Left lobe of liver (tissue), 2 donors: Measurements from ENCODE around the gene SLC38A11. TPM values are rescaled to one million over a fixed set of nuclear protein-coding genes. Genes with fewer than 3 reads are reported as not detected.
A peak's percentile ranks its signal among the peaks of the same experiment; 100 is the strongest.
"Not testable (repeated sequence)": the region's sequence is repeated elsewhere in the genome, so short reads cannot be mapped to it uniquely, and the experiment has no call there.

Experiments
- ATAC-seq: fragments of 200-7000 bp; cut with Tn5 transposase; one replicate; pipeline ENCODE4 v1.9.1; 2020; ENCODE audit warnings: mild to moderate bottlenecking, moderate library complexity
- DNase-seq: peaks from one replicate; pipeline ENCODE4 v3.0.0-alpha.2; 2020; ENCODE audit warnings: low spot score
- total RNA-seq: library from RNA; stranded (reverse); gene quantifications from one replicate; pipeline ENCODE4 v1.2.1, GENCODE V29; 2021
- donor health status: DM: no; HTN: no; CAD: no; lungs with moderate emphysema.
- donor health status: DM: no; HTN: yes; CAD: no.

SLC38A11 gene
- 2.2 TPM for total RNA-seq

- ATAC-seq (peak; percentile 95), DNase-seq (no peak)
Observed at GRCh38 chr2:164954954-164955701, at the start of gene SLC38A11. SLC38A11 (minus strand) TSS chr2:164955525; CDS start chr2:164955247, 278 bp downstream.

- ATAC-seq = peak; percentile 15
Observed at GRCh38 chr2:165003443-165004130, 48.3 kb upstream of the SLC38A11 start.

GRCh38 chr2:165002638-165003037 lies 47.3 kb upstream of the SLC38A11 start:
- no peak for ATAC-seq
- DNase-seq = no peak

More at GRCh38 chr2:165003443-165004130, 48.3 kb upstream of the SLC38A11 start:
- DNase-seq = no peak

DNA sequence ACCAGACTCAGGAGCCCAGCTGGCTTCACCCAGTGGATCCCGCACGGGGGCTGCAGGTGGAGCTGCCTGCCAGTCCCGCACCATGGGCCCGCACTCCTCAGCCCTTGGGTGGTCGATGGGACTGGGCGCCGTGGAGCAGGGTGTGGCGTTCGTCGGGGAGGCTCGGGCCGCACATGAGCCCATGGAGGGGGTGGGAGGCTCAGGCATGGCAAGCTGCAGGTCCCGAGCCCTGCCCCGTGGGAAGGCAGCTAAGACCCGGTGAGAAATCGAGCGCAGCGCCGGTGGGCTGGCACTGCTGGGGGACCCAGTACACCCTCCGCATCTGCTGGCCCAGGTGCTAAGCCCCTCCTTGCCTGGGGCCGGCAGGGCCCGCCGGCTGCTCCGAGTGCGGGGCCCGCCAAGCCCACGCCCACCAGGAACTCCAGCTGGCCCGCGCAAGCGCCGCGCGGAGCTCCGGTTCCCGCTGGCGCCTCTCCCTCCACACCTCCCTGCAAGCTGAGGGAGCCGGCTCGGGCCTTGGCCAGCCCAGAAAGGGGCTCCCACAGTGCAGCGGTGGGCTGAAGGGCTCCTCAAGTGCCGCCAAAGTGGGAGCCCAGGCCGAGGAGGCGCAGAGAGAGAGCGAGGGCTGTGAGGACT lies 39.5 kb upstream of the SLC38A11 start:
- ATAC-seq, DNase-seq: not testable (repeated sequence)

- ATAC-seq (no peak), DNase-seq (no peak)
Observed at GRCh38 chr2:164993287-164994016, 38.1 kb upstream of the SLC38A11 start.

DNA sequence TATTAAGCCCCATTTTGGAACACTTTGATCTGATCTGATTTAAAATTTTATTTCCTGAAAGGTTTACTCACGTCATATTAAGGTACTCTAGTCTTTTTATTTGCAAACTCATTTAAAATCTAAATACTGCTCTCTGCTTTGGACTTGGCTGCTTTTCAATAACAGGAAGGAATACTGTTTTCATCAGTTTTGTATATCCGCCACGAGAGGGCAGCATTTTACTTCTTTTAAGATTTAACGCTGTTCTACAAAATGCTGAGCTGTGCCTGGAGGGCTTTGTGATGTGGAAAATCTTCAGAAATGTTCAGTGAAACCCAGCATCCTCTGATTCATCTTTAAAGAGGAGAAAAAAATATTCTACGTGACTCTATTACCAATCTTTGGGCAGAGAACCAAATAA lies 37.5 kb upstream of the SLC38A11 start:
- DNase-seq = no peak

DNA sequence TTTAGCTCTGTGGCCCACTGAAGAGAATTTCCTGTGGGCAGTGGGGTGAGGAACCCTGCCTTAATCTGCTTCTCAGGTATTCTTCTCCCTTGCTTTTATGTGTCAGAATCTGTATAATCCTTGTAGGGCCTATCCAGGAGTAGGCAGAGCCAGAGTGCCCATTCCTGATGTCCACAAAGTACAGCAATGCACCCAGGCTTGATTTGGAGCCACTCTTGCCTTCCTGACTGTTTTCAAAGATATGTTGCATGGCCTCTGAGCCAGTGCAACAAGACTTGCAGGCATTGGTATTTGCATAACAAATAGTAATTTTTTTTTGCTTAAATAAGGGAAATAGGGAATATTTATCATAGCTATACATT lies 36.7 kb upstream of the SLC38A11 start:
- not testable (repeated sequence) for ATAC-seq, DNase-seq

More for the DNA sequence above, 37.5 kb upstream of the SLC38A11 start:
- peak; percentile 92 for ATAC-seq

GRCh38 chr2:164991361-164992092 lies 36.2 kb upstream of the SLC38A11 start:
- not testable (repeated sequence) for DNase-seq
- peak; percentile 15 for ATAC-seq

GRCh38 chr2:164990953-164991352 lies 35.6 kb upstream of the SLC38A11 start:
- ATAC-seq, DNase-seq: not testable (repeated sequence)

DNA sequence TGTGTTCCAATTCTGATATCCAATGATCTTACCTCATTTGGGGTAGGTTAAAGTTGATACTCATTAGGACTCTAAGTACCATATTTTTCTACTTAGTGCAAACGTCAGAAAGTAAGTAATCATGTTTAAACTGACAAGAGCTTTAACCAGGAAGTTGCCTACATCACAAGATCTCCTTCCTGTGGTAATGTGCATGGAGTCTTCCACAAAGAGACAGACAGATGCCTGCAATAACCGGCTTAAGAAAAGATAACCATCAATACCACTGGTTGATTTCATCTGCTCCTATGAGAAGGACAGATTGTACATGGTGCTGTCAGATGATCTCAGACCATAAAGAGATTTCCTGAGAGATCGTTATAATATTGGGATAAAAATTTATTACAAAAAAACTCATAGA lies 33.5 kb upstream of the SLC38A11 start:
- ATAC-seq, DNase-seq: not testable (repeated sequence)

- not testable (repeated sequence) for DNase-seq, ATAC-seq
Observed at GRCh38 chr2:164986027-164986426, 30.7 kb upstream of the SLC38A11 start.

GRCh38 chr2:164984428-164984827 lies 29.1 kb upstream of the SLC38A11 start:
- DNase-seq (no peak), ATAC-seq (no peak)

GRCh38 chr2:164981217-164981990 lies 26.1 kb upstream of the SLC38A11 start:
- ATAC-seq = no peak
- no peak for DNase-seq

DNA sequence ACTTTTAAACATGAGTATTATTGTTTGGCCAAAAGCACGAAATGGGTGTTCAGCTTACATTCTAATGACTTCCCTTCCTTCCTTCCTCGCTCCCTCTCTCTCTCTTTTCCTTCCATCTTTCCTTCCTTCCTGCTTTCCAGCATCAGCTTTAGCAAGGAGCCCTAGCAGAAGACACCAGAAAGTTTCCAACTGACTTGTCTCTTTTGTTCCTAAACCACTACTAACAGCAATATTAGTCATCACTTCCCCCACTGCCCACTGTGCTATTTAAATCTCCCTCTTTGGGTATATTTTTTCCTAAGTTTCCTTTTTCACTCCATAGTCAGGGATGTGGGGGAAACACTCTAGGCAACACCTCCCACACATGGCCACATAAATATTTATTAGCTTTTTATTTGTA lies 25.4 kb upstream of the SLC38A11 start:
- not testable (repeated sequence) for ATAC-seq

GRCh38 chr2:164979113-164979512 lies 23.8 kb upstream of the SLC38A11 start:
- ATAC-seq = no peak
- DNase-seq = no peak

More for the DNA sequence above, 25.4 kb upstream of the SLC38A11 start:
- not testable (repeated sequence) for DNase-seq

- not testable (repeated sequence) for DNase-seq, ATAC-seq
Observed at GRCh38 chr2:164976875-164977470, 21.6 kb upstream of the SLC38A11 start.

DNA sequence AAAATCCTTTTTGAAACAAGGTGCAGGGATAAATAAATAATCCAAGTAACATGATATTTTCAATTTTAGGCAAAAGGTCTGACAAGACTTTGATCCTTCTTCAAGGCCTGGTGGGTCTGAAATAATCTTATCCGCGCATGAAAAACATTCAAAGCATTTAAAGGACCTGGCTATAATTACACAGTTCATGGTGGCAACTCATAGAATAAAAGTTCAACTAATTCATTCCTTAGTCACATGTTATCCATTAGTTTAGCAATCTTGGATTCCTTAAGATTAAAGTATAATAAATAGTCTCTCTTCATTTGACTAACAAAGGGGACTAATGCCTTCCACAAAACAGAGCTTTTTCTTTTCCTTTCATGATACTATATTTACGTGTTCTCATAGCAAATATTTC lies 21.0 kb upstream of the SLC38A11 start:
- ATAC-seq = no peak
- no peak for DNase-seq

DNA sequence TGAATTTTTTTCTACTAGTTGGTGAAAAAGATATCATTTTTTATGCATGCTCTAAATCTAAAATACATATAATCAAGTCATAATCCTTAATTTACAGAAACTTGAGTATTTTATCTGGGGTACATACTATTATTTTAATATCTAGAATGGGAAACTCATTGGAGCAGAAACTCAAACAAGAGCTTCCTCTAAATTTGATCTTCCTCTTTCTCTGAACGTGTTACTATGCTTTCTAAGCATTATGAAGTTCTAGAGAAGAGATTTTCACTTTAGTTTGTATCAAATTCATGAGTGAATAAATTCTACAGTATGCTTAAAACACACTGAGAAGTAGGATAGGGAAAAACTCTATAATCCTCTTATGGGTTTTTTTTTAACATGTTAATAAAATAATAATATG lies 20.6 kb upstream of the SLC38A11 start:
- ATAC-seq (no peak), DNase-seq (no peak)

DNA sequence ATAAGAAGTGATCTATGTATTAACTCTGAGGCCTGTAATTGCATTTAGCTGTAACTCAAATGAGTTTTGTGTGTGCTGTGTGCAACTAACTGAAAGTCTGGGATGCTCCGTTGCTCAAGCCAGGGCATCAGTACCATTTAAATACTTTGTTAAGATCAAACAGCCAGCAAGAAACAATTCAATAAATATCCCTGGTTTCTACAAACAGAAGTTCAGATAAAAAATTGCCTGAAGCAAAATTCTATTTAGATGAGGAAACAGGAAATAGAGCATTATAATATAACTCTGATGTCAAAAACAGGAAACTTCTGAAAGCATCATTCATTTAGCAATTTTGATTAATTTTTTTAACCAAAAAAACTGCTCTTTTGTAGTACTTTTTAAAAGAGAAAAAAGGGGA lies 18.9 kb upstream of the SLC38A11 start:
- no peak for ATAC-seq
- no peak for DNase-seq
